Activated T-cell treated with anti-CD3 and anti-CD28 coated beads for 24 hours (primary cell): ENCODE measurements around the gene BEND7.
"Not testable (repeated sequence)": the region's sequence is repeated elsewhere in the genome, so short reads cannot be mapped to it uniquely, and the experiment has no call there.

Source experiments
- DNase-seq: peaks from one replicate; pipeline ENCODE4 v3.0.0-alpha.2; 2020; ENCODE audit warnings: low read depth

Gene BEND7

GRCh38 chr10:13481690-13482089 is 47.1 kb downstream of the BEND7 start:
- no peak for DNase-seq

- DNase-seq, result no peak
Observed at GRCh38 chr10:13475124-13475523, 53.7 kb downstream of the BEND7 start.

DNA sequence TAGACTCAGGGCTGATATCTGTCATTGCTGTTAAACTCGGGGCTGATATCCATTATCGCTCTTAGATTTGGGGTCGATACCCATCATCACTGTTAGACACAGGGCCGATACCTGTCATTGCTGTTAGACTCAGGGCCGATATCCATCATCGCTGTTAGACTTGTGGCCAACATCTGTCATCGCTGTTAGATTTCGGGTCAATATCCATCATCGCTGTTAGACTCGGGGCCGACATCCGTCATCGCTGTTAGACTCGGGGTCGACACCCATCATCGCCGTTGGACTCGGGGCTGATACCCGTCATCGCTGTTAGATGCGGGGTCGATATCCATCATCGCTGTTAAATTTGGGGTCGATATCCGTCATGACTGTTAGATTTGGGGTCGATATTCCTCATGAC is 54.8 kb downstream of the BEND7 start:
- DNase-seq, result no peak

DNA sequence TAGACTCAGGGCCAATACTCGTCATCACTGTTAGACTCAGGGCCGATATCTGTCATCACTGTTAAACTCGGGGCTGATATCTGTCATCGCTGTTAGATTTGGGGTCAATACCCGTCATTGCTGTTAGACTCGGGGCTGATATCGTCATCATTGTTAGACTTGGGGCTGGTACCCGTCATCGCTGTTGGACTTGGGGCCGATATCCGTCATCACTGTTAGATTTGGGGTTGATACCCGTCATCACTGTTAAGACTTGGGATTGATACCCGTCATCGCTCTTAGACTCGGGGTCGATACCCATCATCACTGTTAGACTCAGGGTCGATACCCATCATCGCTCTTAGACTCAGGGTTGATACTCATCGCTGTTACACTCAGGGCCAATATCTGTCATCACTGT is 56.5 kb downstream of the BEND7 start:
- no peak for DNase-seq

DNA sequence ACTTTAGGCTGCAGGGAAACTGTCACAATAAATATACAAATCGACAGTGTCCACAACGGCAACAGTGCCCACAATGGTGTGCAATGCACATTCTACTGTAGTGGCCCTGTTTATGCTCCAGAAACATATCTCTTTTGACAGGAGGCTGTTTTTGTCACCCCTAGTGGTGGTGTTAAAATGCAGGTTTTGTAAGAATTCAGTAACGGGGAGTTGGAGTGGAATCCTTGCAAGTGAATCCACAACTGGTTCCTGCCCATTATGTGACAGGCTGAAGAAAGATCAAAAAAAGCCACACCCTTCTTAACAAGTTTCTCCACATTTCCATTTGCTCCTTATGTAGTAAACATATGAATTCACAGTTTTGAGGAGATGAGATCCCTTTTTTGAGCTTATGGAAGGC is 58.5 kb downstream of the BEND7 start:
- no peak for DNase-seq

GRCh38 chr10:13462551-13462950 is 66.3 kb downstream of the BEND7 start:
- no peak for DNase-seq

GRCh38 chr10:13458687-13459012 is 70.2 kb downstream of the BEND7 start:
- no peak for DNase-seq

GRCh38 chr10:13457958-13458686 is 70.7 kb downstream of the BEND7 start:
- DNase-seq, result no peak

GRCh38 chr10:13453896-13454295 is 74.9 kb downstream of the BEND7 start:
- DNase-seq, result peak; percentile 16

- no peak for DNase-seq
Observed at GRCh38 chr10:13450069-13450468, 78.7 kb downstream of the BEND7 start.

- DNase-seq, result no peak
Observed at GRCh38 chr10:13449296-13449695, 79.5 kb downstream of the BEND7 start.

- DNase-seq, result no peak
Observed at GRCh38 chr10:13448216-13448615, 80.6 kb downstream of the BEND7 start.

- DNase-seq, result no peak
Observed at GRCh38 chr10:13445656-13446400, 83.0 kb downstream of the BEND7 start.

DNA sequence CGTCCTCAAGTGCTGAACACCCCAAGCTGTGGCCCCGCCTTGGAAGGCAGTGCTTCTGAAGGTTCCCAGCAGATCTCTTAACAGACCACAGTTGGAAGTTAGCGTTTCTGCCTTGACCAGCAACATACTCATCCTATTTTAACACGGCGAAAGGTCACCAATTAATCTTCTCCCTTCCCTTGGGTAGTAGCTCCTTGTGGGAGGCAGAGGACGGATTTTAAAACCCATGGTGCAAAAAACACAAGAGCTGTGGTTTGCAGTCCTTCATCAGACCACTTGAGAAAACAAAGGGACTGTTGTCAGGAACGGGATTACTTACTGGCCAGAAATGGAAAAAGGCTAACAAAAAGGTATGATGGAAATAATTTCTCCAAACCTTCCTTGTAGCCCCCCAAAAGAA is 87.3 kb downstream of the BEND7 start:
- DNase-seq, result no peak

GRCh38 chr10:13440185-13441061 is 88.4 kb downstream of the BEND7 start:
- DNase-seq, result peak; percentile 61

GRCh38 chr10:13439313-13440184 is 89.3 kb downstream of the BEND7 start:
- no peak for DNase-seq

GRCh38 chr10:13437026-13437555 is 91.7 kb downstream of the BEND7 start:
- DNase-seq, result no peak

- DNase-seq, result not testable (repeated sequence)
Observed at GRCh38 chr10:13427943-13428342, 100.9 kb downstream of the BEND7 start.

GRCh38 chr10:13425397-13425796 is 103.4 kb downstream of the BEND7 start:
- no peak for DNase-seq

- no peak for DNase-seq
Observed at GRCh38 chr10:13422800-13423199, 106.0 kb downstream of the BEND7 start.

- DNase-seq, result no peak
Observed at GRCh38 chr10:13421382-13421917, 107.4 kb downstream of the BEND7 start.
